ENCODE measurements around the gene USP12. TPM values are rescaled to one million over a fixed set of nuclear protein-coding genes. Genes with fewer than 3 reads are reported as not detected.

USP12 gene
- total RNA-seq, 2 donors from 2014 or later, result 11.3 to 21.5 TPM

DNA sequence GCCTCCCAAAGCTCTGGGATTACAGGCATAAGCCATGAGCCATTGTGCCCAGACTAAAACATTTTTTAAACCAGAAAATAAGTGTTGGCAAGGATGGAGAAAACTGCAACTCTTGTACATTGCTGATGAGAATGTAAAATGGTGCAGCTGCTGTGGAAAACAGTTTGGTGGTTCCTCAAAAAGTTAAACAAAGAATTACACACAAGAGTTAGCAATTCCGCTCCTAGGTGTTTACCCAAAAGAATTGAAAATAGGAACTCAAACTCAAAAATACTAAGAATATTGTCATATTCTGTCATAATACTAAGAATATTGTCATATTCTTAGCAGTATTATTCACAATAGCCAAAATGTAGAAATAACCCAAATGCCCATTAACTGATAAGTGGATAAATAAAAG lies 39.7 kb upstream of the USP12 start:
- Histone ChIP-seq H3K4me3 (no peak overlapping the region), H3K27ac (no peak overlapping the region), H3K9me3 (no peaks in the 10 kb centered on the region), H3K36me3 (no peaks in the 10 kb centered on the region), H3K27me3 (replicated peaks; ENCODE audit: insufficient read depth) (no peaks in the 10 kb centered on the region), H3K4me1 (replicated peaks) (no peaks in the 10 kb centered on the region)
- DNase-seq (ENCODE audit: low spot score), result no peak
- no peak for TF ChIP-seq POLR2A (IDR thresholded peaks at IDR 0.05)
- 97% methylated on average over 1 of the region's 1 CpG for WGBS
- intact Hi-C loops (cut with DNase I), result no loop called here

DNA sequence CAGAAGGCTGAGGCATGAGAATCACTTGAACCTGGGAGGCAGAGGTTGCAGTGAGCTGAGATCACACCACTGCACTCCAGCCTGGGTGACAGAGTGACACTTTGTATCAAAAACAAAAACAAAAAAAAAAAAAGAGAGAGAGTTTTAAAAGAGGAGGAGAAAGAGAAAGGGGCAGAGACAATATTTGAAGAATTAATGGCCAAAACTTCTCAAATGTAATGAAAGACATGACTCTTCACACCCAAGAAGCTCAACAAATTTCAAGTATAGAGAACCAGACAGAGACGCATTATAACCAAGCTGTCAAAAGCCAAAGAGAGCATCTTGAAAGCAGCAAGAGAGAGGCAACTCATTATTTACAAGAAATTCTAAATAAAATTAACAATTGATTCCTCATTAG lies 36.9 kb upstream of the USP12 start:
- 95% methylated on average over 1 of the region's 1 CpG for WGBS
- DNase-seq (ENCODE audit: low spot score), result no peak

DNA sequence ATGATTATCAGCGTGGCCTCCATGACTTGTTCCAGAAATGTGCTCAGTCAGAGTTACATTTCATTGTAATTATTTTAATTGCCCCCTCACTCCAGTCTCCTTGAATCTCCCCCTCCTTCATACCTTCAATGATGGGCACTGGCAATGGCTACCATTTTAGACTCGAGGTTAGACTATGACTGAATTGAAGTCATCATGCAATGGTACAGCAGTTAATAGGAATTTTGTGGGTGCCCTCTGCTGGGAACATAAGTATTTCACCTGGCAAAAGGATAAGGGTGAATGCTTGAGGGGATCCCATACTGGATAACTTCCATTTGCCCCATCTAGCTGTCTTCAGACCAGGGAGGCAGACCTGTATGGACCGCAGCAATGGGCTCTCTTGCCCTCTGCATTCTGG lies 32.2 kb upstream of the USP12 start:
- intact Hi-C loops (cut with DNase I), result no loop called here
- Histone ChIP-seq H3K4me1 (replicated peaks) (no peaks in the 10 kb centered on the region), H3K27ac (no peak overlapping the region), H3K27me3 (replicated peaks; ENCODE audit: insufficient read depth) (no peaks in the 10 kb centered on the region), H3K9me3 (no peaks in the 10 kb centered on the region), H3K36me3 (no peaks in the 10 kb centered on the region), H3K4me3 (no peak overlapping the region)
- TF ChIP-seq, protein P1, sequence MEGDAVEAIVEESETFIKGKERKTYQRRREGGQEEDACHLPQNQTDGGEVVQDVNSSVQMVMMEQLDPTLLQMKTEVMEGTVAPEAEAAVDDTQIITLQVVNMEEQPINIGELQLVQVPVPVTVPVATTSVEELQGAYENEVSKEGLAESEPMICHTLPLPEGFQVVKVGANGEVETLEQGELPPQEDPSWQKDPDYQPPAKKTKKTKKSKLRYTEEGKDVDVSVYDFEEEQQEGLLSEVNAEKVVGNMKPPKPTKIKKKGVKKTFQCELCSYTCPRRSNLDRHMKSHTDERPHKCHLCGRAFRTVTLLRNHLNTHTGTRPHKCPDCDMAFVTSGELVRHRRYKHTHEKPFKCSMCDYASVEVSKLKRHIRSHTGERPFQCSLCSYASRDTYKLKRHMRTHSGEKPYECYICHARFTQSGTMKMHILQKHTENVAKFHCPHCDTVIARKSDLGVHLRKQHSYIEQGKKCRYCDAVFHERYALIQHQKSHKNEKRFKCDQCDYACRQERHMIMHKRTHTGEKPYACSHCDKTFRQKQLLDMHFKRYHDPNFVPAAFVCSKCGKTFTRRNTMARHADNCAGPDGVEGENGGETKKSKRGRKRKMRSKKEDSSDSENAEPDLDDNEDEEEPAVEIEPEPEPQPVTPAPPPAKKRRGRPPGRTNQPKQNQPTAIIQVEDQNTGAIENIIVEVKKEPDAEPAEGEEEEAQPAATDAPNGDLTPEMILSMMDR (IDR thresholded peaks at IDR 0.05), result peak in 2 of 4 experiments; percentile 6 to 18
- TF ChIP-seq POLR2AphosphoS5 (IDR thresholded peaks at IDR 0.05), result no peak
- no peak for DNase-seq (ENCODE audit: low spot score)
- 68% methylated on average over 3 of the region's 3 CpGs for WGBS

More for the DNA sequence above, 36.9 kb upstream of the USP12 start:
- Histone ChIP-seq H3K27me3 (replicated peaks; ENCODE audit: insufficient read depth) (no peaks in the 10 kb centered on the region), H3K4me3 (no peak overlapping the region), H3K9me3 (no peaks in the 10 kb centered on the region), H3K36me3 (no peaks in the 10 kb centered on the region), H3K27ac (no peak overlapping the region), H3K4me1 (replicated peaks) (no peaks in the 10 kb centered on the region)
- TF ChIP-seq, protein P1 (IDR thresholded peaks at IDR 0.05), result no peak
- TF ChIP-seq POLR2A (IDR thresholded peaks at IDR 0.05) (no peak), POLR2AphosphoS5 (IDR thresholded peaks at IDR 0.05) (no peak)
- intact Hi-C loops (cut with DNase I), result no loop called here

DNA sequence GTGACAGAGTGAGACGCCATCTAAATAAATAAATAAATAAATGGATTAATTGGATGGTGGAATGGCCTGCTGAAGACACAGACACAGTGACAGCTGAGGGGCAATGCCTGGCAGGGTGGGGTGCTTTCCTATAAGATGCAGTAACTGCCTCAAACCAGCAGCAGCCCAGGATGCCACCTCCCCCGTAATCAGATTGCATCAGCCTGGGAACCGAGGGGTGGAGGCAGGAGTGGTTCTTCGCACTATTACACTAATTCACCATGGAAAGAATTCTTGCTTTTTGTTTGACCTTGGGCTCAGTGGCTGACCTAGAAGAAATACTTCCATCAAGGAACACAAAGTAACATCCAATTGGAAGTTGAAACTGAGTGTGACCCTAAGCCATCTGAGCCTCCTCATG lies 31.6 kb upstream of the USP12 start:
- intact Hi-C loops (cut with DNase I), result no loop called here
- H3K36me3 ChIP-seq, result no peaks in the 10 kb centered on the region
- 90% methylated on average over 4 of the region's 4 CpGs for WGBS
- H3K9me3 ChIP-seq, result no peaks in the 10 kb centered on the region
- H3K27me3 ChIP-seq (replicated peaks; ENCODE audit: insufficient read depth), result no peaks in the 10 kb centered on the region
- no peak for TF ChIP-seq POLR2AphosphoS5 (IDR thresholded peaks at IDR 0.05)
- TF ChIP-seq, protein P1 (IDR thresholded peaks at IDR 0.05), result no peak
- no peak for TF ChIP-seq POLR2A (IDR thresholded peaks at IDR 0.05)
- no peak for DNase-seq (ENCODE audit: low spot score)
- no peak overlapping the region for H3K27ac ChIP-seq
- H3K4me1 ChIP-seq (replicated peaks), result no peaks in the 10 kb centered on the region
- H3K4me3 ChIP-seq, result no peak overlapping the region

DNA sequence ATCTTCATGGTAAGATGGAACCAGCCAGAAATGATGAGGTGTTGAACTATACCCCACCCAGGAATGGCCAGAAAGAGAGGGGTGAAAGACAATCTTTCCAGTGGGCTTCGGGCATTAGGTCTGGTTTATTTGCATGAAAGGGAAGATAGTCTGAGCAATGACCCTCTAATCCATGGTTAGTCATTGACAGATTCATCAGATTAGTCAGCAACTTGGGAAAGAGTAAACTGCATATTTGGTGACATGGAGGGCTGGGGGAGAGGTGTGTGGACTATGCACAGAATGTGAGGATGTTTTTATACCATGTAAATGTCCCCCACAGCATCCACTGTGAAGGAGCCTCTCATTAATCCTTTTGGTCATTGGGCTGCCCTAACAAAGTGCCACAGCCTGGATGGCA lies 30.1 kb upstream of the USP12 start:
- TF ChIP-seq, protein P1 (IDR thresholded peaks at IDR 0.05), result no peak
- TF ChIP-seq POLR2AphosphoS5 (IDR thresholded peaks at IDR 0.05), result no peak
- TF ChIP-seq POLR2A (IDR thresholded peaks at IDR 0.05), result no peak
- H3K9me3 ChIP-seq, result no peaks in the 10 kb centered on the region

More for the DNA sequence above, 30.1 kb upstream of the USP12 start:
- WGBS, result 100% methylated on average over 1 of the region's 1 CpG
- Histone ChIP-seq H3K36me3 (no peaks in the 10 kb centered on the region), H3K4me1 (replicated peaks) (no peaks in the 10 kb centered on the region), H3K27ac (no peak overlapping the region), H3K4me3 (no peak overlapping the region), H3K27me3 (replicated peaks; ENCODE audit: insufficient read depth) (no peaks in the 10 kb centered on the region)
- intact Hi-C loops (cut with DNase I), result no loop called here
- no peak for DNase-seq (ENCODE audit: low spot score)

All from prostate gland (tissue), 2 donors.